CD14-positive monocyte (primary cell): ENCODE data around the gene JAK1. TPM values are rescaled to one million over a fixed set of nuclear protein-coding genes. Genes with fewer than 3 reads are reported as not detected.
A peak's percentile ranks its signal among the peaks of the same experiment; 100 is the strongest.

Experiments used
- DNase-seq, 3 donors: peaks; one replicate each; pipeline ENCODE4 v3.0.0-alpha.2; 2011 to 2022
- H2AFZ ChIP-seq: 2 replicates; pipeline ENCODE4 v1.6.0; 2012; ENCODE audit warnings: mild to moderate bottlenecking, low read depth, low read length, inconsistent platforms; ENCODE audit not compliant: insufficient read depth, poor library complexity, severe bottlenecking
- H3K27ac ChIP-seq, 2 donors: 1 replicate in 1 of 2; 2 replicates in 1 of 2; pipeline ENCODE4 v1.5.1; 2012 to 2013; ENCODE audit warnings: low read length in 2 of 2, control low read depth in 1 of 2, inconsistent platforms in 1 of 2, low read depth in 1 of 2, mild to moderate bottlenecking in 1 of 2
- H3K27me3 ChIP-seq, 2 donors: one replicate each; pipeline versions ENCODE4 v1.6.0 to v1.6.1; 2011 to 2013; ENCODE audit warnings: low read length in 2 of 2; ENCODE audit not compliant: control insufficient read depth in 2 of 2, insufficient read depth in 2 of 2
- H3K36me3 ChIP-seq, 2 donors: replicated peaks in 1 of 2; 1 replicate in 1 of 2; 2 replicates in 1 of 2; pipeline versions ENCODE4 v1.5.1 to v1.6.1; 2012 to 2013; ENCODE audit warnings: low read length in 2 of 2, control low read depth in 1 of 2, inconsistent platforms in 1 of 2, mild to moderate bottlenecking in 1 of 2; ENCODE audit not compliant: insufficient read depth in 2 of 2, control insufficient read depth in 1 of 2
- H3K4me1 ChIP-seq, 2 donors: 1 replicate in 1 of 2; 2 replicates in 1 of 2; pipeline versions ENCODE4 v1.5.1 to v1.6.1; 2012 to 2013; ENCODE audit warnings: low read length in 2 of 2, control low read depth in 1 of 2, inconsistent platforms in 1 of 2, mild to moderate bottlenecking in 1 of 2, moderate library complexity in 1 of 2; ENCODE audit not compliant: insufficient read depth in 2 of 2, control insufficient read depth in 1 of 2
- H3K4me2 ChIP-seq: replicated peaks from 2 replicates; pipeline ENCODE3; 2012; ENCODE audit warnings: low read length, moderate library complexity, mild to moderate bottlenecking; ENCODE audit not compliant: poor library complexity, severe bottlenecking; ENCODE audit errors: extremely low read depth
- H3K4me3 ChIP-seq, 3 experiments: fragments of 200-600 bp in 1 of 3; sonication (generic) in 1 of 3; replicated peaks in 1 of 3; 1 replicate in 2 of 3; 2 replicates in 1 of 3; pipeline ENCODE4 v1.5.1; 2011 to 2013; ENCODE audit warnings: low read length in 3 of 3, mild to moderate bottlenecking in 3 of 3, control low read depth in 2 of 3, low read depth in 2 of 3, inconsistent platforms in 1 of 3, moderate library complexity in 1 of 3
- H3K79me2 ChIP-seq: 2 replicates; pipeline ENCODE4 v1.6.0; 2012; ENCODE audit warnings: mild to moderate bottlenecking, control low read depth, inconsistent platforms, low read length, moderate library complexity; ENCODE audit not compliant: insufficient read depth
- H3K9ac ChIP-seq: 2 replicates; pipeline ENCODE4 v1.6.0; 2017; ENCODE audit warnings: low read length, mild to moderate bottlenecking; ENCODE audit not compliant: insufficient read depth, poor library complexity, severe bottlenecking
- H3K9me3 ChIP-seq, 2 donors: replicated peaks in 1 of 2; 1 replicate in 1 of 2; 2 replicates in 1 of 2; pipeline versions ENCODE4 v1.5.1 to v1.6.1; 2012 to 2013; ENCODE audit warnings: low read length in 2 of 2, control low read depth in 1 of 2; ENCODE audit not compliant: control insufficient read depth in 1 of 2, insufficient read depth in 1 of 2
- H4K20me1 ChIP-seq: 2 replicates; pipeline ENCODE4 v1.6.0; 2012; ENCODE audit warnings: mild to moderate bottlenecking, low read length, control low read depth, moderate library complexity; ENCODE audit not compliant: insufficient read depth
- H3K27ac Mint-ChIP-seq, 7 donors: one replicate each; pipeline ENCODE4 v1.8.0; 2020; ENCODE audit warnings: mild to moderate bottlenecking in 7 of 7, mixed read lengths in 7 of 7, moderate library complexity in 6 of 7, inconsistent platforms in 2 of 7
- H3K27me3 Mint-ChIP-seq, 3 donors: one replicate each; pipeline ENCODE4 v1.8.0; 2021 to 2022; ENCODE audit warnings: low read depth in 3 of 3, mild to moderate bottlenecking in 3 of 3, mixed read lengths in 3 of 3, moderate library complexity in 3 of 3, inconsistent platforms in 1 of 3
- H3K36me3 Mint-ChIP-seq, 2 donors: one replicate each; pipeline ENCODE4 v1.8.0; 2020; ENCODE audit warnings: mixed read lengths in 2 of 2, inconsistent platforms in 1 of 2, mild to moderate bottlenecking in 1 of 2
- H3K4me1 Mint-ChIP-seq: one replicate; pipeline ENCODE4 v1.8.0; 2020; ENCODE audit warnings: mild to moderate bottlenecking, mixed read lengths
- H3K4me3 Mint-ChIP-seq, 2 donors: one replicate each; pipeline ENCODE4 v1.8.0; 2020; ENCODE audit warnings: mild to moderate bottlenecking in 2 of 2, mixed read lengths in 2 of 2, moderate library complexity in 1 of 2
- H3K9me3 Mint-ChIP-seq, 7 donors: one replicate each; pipeline ENCODE4 v1.8.0; 2020 to 2022; ENCODE audit warnings: mixed read lengths in 7 of 7, mild to moderate bottlenecking in 6 of 7, moderate library complexity in 6 of 7, inconsistent platforms in 2 of 7
- WGBS: methylation state at CpG from one replicate; pipeline ENCODE4 v1.1.5; 2013; ENCODE audit warnings: missing lambda C conversion rate; ENCODE audit not compliant: insufficient coverage; 5-methylcytosine and 5-hydroxymethylcytosine counted together
- intact Hi-C, 2 donors: fragments of 100-400 bp; cut with micrococcal nuclease; formaldehyde crosslinking; loops; one replicate each; pipeline versions ENCODE4 v1.15.0 to v1.15.1; 2023
- polyA plus RNA-seq, 3 donors: library from polyadenylated mRNA; depleted of rRNA in 1 of 3; unstranded in 2 of 3; stranded (reverse) in 1 of 3; fragments of 300-500 nt in 2 of 3; fragments of >200 nt in 1 of 3; fragmentation: Illumina TruSeq in 2 of 3; gene quantifications; 1 replicate in 2 of 3; 2 replicates in 1 of 3; pipeline ENCODE4 v1.2.3, GENCODE V29; 2012 to 2021
- TF ChIP-seq, protein P1 (sequence below): fragments of 200-600 bp; IDR thresholded peaks from one replicate; pipeline ENCODE4 v1.8.0; 2022; ENCODE audit warnings: antibody characterized with exemption, mild to moderate bottlenecking

Gene JAK1
- polyA plus RNA-seq, 3 donors = 43.1 to 76.2 (median 72.6) TPM

- Histone ChIP-seq H3K4me2 (no peak overlapping the region), H2AFZ (no peak overlapping the region), H4K20me1 (no peaks in the 10 kb centered on the region), H3K79me2 (no peaks in the 10 kb centered on the region), H3K36me3 (peaks cover 78 to 91% of the 10 kb centered on the region in 2 donors), H3K9ac (no peak overlapping the region), H3K4me3 (no peak overlapping the region), H3K27me3 (no peaks in the 10 kb centered on the region), H3K9me3 (no peaks in the 10 kb centered on the region), H3K27ac (no peak overlapping the region), H3K4me1 (peaks cover 15% of the 10 kb centered on the region in 2 donors)
- TF ChIP-seq, protein P1, sequence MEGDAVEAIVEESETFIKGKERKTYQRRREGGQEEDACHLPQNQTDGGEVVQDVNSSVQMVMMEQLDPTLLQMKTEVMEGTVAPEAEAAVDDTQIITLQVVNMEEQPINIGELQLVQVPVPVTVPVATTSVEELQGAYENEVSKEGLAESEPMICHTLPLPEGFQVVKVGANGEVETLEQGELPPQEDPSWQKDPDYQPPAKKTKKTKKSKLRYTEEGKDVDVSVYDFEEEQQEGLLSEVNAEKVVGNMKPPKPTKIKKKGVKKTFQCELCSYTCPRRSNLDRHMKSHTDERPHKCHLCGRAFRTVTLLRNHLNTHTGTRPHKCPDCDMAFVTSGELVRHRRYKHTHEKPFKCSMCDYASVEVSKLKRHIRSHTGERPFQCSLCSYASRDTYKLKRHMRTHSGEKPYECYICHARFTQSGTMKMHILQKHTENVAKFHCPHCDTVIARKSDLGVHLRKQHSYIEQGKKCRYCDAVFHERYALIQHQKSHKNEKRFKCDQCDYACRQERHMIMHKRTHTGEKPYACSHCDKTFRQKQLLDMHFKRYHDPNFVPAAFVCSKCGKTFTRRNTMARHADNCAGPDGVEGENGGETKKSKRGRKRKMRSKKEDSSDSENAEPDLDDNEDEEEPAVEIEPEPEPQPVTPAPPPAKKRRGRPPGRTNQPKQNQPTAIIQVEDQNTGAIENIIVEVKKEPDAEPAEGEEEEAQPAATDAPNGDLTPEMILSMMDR = no peak
- H3K4me1 Mint-ChIP-seq = peaks cover 19% of the 10 kb centered on the region
- intact Hi-C loops = no loop called here
- no peaks in the 10 kb centered on the region for H3K9me3 Mint-ChIP-seq
- WGBS = 95% methylated on average over 7 of the region's 9 CpGs
- DNase-seq = no peak
- peak overlapping the region in 1 of 7 donors; percentile 67 for H3K27ac Mint-ChIP-seq
- no peak overlapping the region for H3K4me3 Mint-ChIP-seq
- H3K36me3 Mint-ChIP-seq = peaks cover 80 to 90% of the 10 kb centered on the region in 2 donors
- peaks cover 0 to 1% (median 0%) of the 10 kb centered on the region in 3 donors for H3K27me3 Mint-ChIP-seq
Observed at GRCh38 chr1:64843675-64844074, 122.7 kb downstream of the JAK1 start.

DNA sequence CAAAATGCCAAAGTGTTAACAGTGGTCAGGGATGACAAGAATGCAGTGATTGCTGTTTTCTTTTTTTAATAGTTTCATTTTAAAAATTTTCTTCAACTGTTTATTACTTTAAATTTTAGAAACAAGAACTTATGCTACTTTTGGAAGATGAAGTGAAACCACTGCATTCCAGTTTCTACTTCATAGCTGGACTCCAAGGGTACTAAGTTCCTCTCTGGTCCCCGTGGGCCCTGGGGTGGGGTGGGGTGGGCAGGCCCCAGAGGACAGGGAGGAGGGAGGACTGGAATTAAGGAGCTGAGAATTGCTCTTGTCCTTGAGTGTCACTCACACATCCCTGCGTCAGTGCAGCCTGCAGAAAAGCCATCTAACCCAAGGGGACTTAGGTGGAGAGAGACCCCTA is 124.1 kb downstream of the JAK1 start:
- Mint-ChIP-seq H3K4me3 (no peak overlapping the region), H3K27ac (peak overlapping the region in 5 of 7 donors; percentile 45 to 65 (median 59)), H3K36me3 (peaks cover 81 to 90% of the 10 kb centered on the region in 2 donors)

More for the DNA sequence above, 124.1 kb downstream of the JAK1 start:
- TF ChIP-seq, protein P1 = no peak
- Histone ChIP-seq H3K9ac (no peak overlapping the region), H3K4me1 (peaks cover 15% of the 10 kb centered on the region in 2 donors), H3K4me2 (no peak overlapping the region), H3K9me3 (no peaks in the 10 kb centered on the region), H3K4me3 (no peak overlapping the region), H2AFZ (no peak overlapping the region), H4K20me1 (no peaks in the 10 kb centered on the region), H3K27me3 (no peaks in the 10 kb centered on the region), H3K27ac (peak overlapping the region; percentile 30 to 57), H3K36me3 (peaks cover 81 to 91% of the 10 kb centered on the region in 2 donors), H3K79me2 (no peaks in the 10 kb centered on the region)
- no peak for DNase-seq
- H3K9me3 Mint-ChIP-seq = no peaks in the 10 kb centered on the region
- intact Hi-C loops = no loop called here
- H3K27me3 Mint-ChIP-seq = peaks cover 0 to 1% (median 0%) of the 10 kb centered on the region in 3 donors
- H3K4me1 Mint-ChIP-seq = peaks cover 19% of the 10 kb centered on the region
- WGBS = no CpG with 5 or more reads among the region's 2 CpGs
